Measurements from ENCODE around the gene CXorf65.

CXorf65 gene

GRCh38 chrX:71106427-71106826 lies at the start of gene CXorf65:
TSS of gene CXorf65 (minus strand) at chrX:71106740. CDS start at chrX:71106556, 184 bp downstream.
- DNase-seq (ENCODE audit: low read depth in 2 of 2) = no peak

GRCh38 chrX:71154641-71155040 lies 48.1 kb upstream of the CXorf65 start:
- no peak for DNase-seq (ENCODE audit: low read depth in 2 of 2)

- no peak for DNase-seq (ENCODE audit: low read depth in 2 of 2)
Measured at GRCh38 chrX:71154196-71154595, 47.7 kb upstream of the CXorf65 start.

- DNase-seq (ENCODE audit: low read depth in 2 of 2) = no peak
Measured at GRCh38 chrX:71151366-71151765, 44.8 kb upstream of the CXorf65 start.

GRCh38 chrX:71148278-71148663 lies 41.7 kb upstream of the CXorf65 start:
- DNase-seq (ENCODE audit: low read depth in 2 of 2) = no peak

GRCh38 chrX:71147496-71148277 lies 41.1 kb upstream of the CXorf65 start:
- no peak for DNase-seq (ENCODE audit: low read depth in 2 of 2)

- DNase-seq (ENCODE audit: low read depth in 2 of 2) = no peak
Measured at GRCh38 chrX:71144651-71145050, 38.1 kb upstream of the CXorf65 start, which contains the start of gene NLGN3. TSS of gene NLGN3 (plus strand) at chrX:71144841. CDS start at chrX:71147750, 2,909 bp downstream.

GRCh38 chrX:71143508-71143907 lies 37.0 kb upstream of the CXorf65 start:
- DNase-seq (ENCODE audit: low read depth in 2 of 2) = no peak

- DNase-seq (ENCODE audit: low read depth in 2 of 2) = no peak
Measured at GRCh38 chrX:71140440-71140839, 33.9 kb upstream of the CXorf65 start.

GRCh38 chrX:71131510-71131909 lies 25.0 kb upstream of the CXorf65 start:
- no peak for DNase-seq (ENCODE audit: low read depth in 2 of 2)

GRCh38 chrX:71128915-71129765 lies 22.6 kb upstream of the CXorf65 start:
- peak; percentile 65 to 80 for DNase-seq (ENCODE audit: low read depth in 2 of 2)

GRCh38 chrX:71128166-71128833 lies 21.8 kb upstream of the CXorf65 start:
- no peak for DNase-seq (ENCODE audit: low read depth in 2 of 2)

GRCh38 chrX:71118985-71119535 lies 12.5 kb upstream of the CXorf65 start:
- no peak for DNase-seq (ENCODE audit: low read depth in 2 of 2)

GRCh38 chrX:71118032-71118984 lies 11.8 kb upstream of the CXorf65 start, which contains the start of gene MED12:
TSS of gene MED12 (plus strand) at chrX:71118596. CDS start at chrX:71118755, 159 bp downstream.
- peak; percentile 61 to 77 for DNase-seq (ENCODE audit: low read depth in 2 of 2)

- DNase-seq (ENCODE audit: low read depth in 2 of 2) = no peak
Measured at GRCh38 chrX:71117358-71117757, 10.8 kb upstream of the CXorf65 start.

- DNase-seq (ENCODE audit: low read depth in 2 of 2) = no peak
Measured at GRCh38 chrX:71111921-71112431, 5.4 kb upstream of the CXorf65 start.

- peak in 1 of 2 donors; percentile 75 for DNase-seq (ENCODE audit: low read depth in 2 of 2)
Measured at GRCh38 chrX:71111141-71111843, 4.8 kb upstream of the CXorf65 start, which contains the start of gene IL2RG. TSS of gene IL2RG (minus strand) at chrX:71111577. CDS start at chrX:71111539, 38 bp downstream.

- no peak for DNase-seq (ENCODE audit: low read depth in 2 of 2)
Measured at GRCh38 chrX:71109051-71109450, 2.5 kb upstream of the CXorf65 start.

- DNase-seq (ENCODE audit: low read depth in 2 of 2) = no peak
Measured at GRCh38 chrX:71107762-71108360, 1.3 kb upstream of the CXorf65 start.

All from stimulated activated CD4-positive, alpha-beta T cell treated with anti-CD3 and anti-CD28 coated beads, Interleukin-1b, Interleukin-23, amount 100 ng/mL, for 4 hours (primary cell).